Testis (tissue), 3 donors: ENCODE measurements around the gene RASA3. TPM values are rescaled to one million over a fixed set of nuclear protein-coding genes. Genes with fewer than 3 reads are reported as not detected.
A peak's percentile ranks its signal among the peaks of the same experiment; 100 is the strongest.

Experiments
- DNase-seq: peaks from one replicate; pipeline ENCODE4 v3.0.0-alpha.2; 2019
- H3K27ac ChIP-seq, 2 donors: fragments of 200-600 bp; sonication (generic); one replicate each; pipeline ENCODE4 v1.5.1; 2019
- H3K27me3 ChIP-seq: fragments of 200-600 bp; sonication (generic); one replicate; pipeline ENCODE4 v1.5.1; 2019
- H3K36me3 ChIP-seq: fragments of 200-600 bp; sonication (generic); one replicate; pipeline ENCODE4 v1.5.1; 2017; ENCODE audit warnings: low read depth; ENCODE audit errors: missing control alignments
- H3K4me1 ChIP-seq: fragments of 200-600 bp; sonication (generic); one replicate; pipeline ENCODE4 v1.5.1; 2019
- H3K4me3 ChIP-seq, 2 donors: fragments of 200-600 bp; sonication (generic); one replicate each; pipeline ENCODE4 v1.5.1; 2017 to 2019
- H3K9me3 ChIP-seq: fragments of 200-600 bp; sonication (generic); one replicate; pipeline ENCODE4 v1.5.1; 2017
- POLR2A ChIP-seq: fragments of 450-650 bp; IDR thresholded peaks from one replicate; pipeline ENCODE4 v1.6.1; 2017; ENCODE audit warnings: antibody characterized with exemption, mild to moderate bottlenecking, moderate library complexity
- WGBS, 2 donors: methylation state at CpG; one replicate each; pipeline ENCODE4 v1.1.5; 2018; 5-methylcytosine and 5-hydroxymethylcytosine counted together
- intact Hi-C: fragments of 100-400 bp; cut with DNase I; formaldehyde crosslinking; loops from one replicate; pipeline ENCODE4 v1.15.1; 2023; ENCODE audit warnings: low total_unique reads
- polyA plus RNA-seq: library from polyadenylated mRNA; stranded (reverse); fragments of 350-450 nt; fragmentation: Illumina TruSeq; extraction: RNeasy Lipid Tissue Mini Kit (QIAGEN cat#74804); gene quantifications from one replicate; pipeline ENCODE4 v1.2.3, GENCODE V29; 2014; ENCODE audit warnings: low read depth, low replicate concordance; ENCODE audit not compliant: insufficient read depth
- total RNA-seq, 2 donors: library from RNA; depleted of rRNA; stranded (reverse); fragments of >200 nt; gene quantifications; one replicate each; pipeline ENCODE4 v1.2.3, GENCODE V29; 2016
- TF ChIP-seq, protein P1 (sequence below), 3 experiments: fragments of 450-650 bp in 2 of 3; fragments of 200-600 bp in 1 of 3; sonication (generic) in 1 of 3; IDR thresholded peaks; one replicate each; pipeline ENCODE4 v1.5.1; 2016 to 2019; ENCODE audit warnings: antibody characterized with exemption in 3 of 3, mild to moderate bottlenecking in 2 of 3, moderate library complexity in 1 of 3

Gene RASA3
- total and polyA plus RNA-seq, 3 donors from 2014 or later, result 13.2 to 21.6 (median 16.4) TPM

DNA sequence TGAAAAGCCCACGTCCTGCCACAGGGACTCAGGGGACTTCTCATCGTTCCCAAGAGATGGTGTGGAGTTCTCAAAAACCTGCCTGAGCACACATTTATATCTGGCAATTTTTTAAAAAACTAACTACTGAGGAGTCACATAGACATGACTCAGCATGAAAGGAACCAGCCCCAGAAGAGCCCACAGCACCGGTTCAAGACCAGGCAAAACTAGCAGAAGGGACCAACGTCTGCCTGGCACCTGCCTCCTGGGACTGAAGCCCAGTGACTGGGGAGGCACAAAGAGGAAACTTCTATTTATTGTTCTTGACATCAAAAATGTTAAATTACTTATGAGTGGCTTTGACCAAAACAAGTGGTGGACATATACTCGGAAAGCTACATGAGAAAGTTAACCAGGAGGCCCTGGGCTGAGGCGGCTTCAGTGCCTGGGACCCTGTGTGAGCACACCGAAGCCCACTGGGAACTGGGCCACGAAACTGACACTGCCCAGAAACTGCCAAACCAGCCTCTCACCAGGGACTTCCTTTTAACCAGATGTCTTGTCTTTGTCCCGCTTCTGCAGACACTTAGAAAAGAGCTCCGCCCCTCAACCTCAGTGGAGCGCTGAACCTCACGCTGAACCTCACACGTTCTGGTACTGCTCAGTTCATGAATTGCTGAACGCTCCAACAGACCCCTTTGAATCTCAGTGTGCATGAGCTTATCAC is 184.2 kb downstream of the RASA3 start:
- intact Hi-C loops, result no loop called here
- no peak overlapping the region for H3K27ac ChIP-seq
- no peak for DNase-seq
- no peaks in the 10 kb centered on the region for H3K36me3 ChIP-seq
- 83 to 89% methylated on average over 14 of the region's 14 CpGs for WGBS, 2 donors
- no peaks in the 10 kb centered on the region for H3K9me3 ChIP-seq
- TF ChIP-seq, protein P1, sequence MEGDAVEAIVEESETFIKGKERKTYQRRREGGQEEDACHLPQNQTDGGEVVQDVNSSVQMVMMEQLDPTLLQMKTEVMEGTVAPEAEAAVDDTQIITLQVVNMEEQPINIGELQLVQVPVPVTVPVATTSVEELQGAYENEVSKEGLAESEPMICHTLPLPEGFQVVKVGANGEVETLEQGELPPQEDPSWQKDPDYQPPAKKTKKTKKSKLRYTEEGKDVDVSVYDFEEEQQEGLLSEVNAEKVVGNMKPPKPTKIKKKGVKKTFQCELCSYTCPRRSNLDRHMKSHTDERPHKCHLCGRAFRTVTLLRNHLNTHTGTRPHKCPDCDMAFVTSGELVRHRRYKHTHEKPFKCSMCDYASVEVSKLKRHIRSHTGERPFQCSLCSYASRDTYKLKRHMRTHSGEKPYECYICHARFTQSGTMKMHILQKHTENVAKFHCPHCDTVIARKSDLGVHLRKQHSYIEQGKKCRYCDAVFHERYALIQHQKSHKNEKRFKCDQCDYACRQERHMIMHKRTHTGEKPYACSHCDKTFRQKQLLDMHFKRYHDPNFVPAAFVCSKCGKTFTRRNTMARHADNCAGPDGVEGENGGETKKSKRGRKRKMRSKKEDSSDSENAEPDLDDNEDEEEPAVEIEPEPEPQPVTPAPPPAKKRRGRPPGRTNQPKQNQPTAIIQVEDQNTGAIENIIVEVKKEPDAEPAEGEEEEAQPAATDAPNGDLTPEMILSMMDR (IDR thresholded peaks at IDR 0.05), result no peak
- TF ChIP-seq POLR2A, result no peak
- no peak overlapping the region for H3K4me3 ChIP-seq
- peaks cover 5% of the 10 kb centered on the region for H3K4me1 ChIP-seq
- H3K27me3 ChIP-seq, result no peaks in the 10 kb centered on the region

DNA sequence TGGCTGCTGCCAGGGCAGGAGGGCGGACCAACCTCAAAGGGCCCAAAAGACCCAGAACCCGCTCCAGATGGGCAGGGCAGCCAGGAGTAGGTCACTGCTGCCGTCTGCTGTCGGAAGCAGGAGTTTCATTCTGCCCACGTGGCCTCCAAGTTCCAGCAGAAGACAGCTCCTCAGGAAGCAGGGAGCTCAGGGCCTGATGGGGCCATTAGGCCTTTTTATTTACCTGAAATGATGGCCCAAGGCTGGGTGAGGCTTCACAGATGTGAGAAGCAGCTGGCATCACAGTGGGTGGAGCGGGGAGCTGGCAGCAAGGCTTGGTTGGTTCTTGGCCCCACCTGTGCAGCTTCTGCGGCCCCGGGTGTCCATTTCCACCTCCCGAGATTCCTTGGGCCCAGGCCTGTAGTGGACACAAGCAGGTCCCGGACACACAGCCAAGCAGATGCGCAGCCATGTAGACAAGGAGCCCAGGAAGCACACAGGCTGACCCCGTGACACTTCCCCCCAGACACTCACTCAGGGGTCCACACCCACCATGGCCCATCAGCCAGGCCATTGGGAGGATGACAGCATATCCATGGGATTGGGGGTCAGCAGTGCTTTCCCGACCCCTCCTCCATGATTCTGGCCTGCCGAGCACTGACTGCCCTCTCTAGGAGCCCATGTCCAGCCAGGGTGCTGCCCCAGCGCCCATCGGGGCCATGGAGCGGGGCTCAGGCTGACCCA is 185.0 kb downstream of the RASA3 start:
- Histone ChIP-seq H3K27ac (no peak overlapping the region), H3K4me3 (no peak overlapping the region), H3K36me3 (no peaks in the 10 kb centered on the region), H3K27me3 (no peaks in the 10 kb centered on the region), H3K9me3 (no peaks in the 10 kb centered on the region), H3K4me1 (peaks cover 5% of the 10 kb centered on the region)
- no peak for TF ChIP-seq POLR2A
- TF ChIP-seq, protein P1 (IDR thresholded peaks at IDR 0.05), result peak; percentile 71 to 82 (median 74)
- DNase-seq, result peak; percentile 83
- WGBS, 2 donors, result 68 to 69% methylated on average over 14 to 17 of the region's 17 CpGs
- intact Hi-C loops, result no loop called here

DNA sequence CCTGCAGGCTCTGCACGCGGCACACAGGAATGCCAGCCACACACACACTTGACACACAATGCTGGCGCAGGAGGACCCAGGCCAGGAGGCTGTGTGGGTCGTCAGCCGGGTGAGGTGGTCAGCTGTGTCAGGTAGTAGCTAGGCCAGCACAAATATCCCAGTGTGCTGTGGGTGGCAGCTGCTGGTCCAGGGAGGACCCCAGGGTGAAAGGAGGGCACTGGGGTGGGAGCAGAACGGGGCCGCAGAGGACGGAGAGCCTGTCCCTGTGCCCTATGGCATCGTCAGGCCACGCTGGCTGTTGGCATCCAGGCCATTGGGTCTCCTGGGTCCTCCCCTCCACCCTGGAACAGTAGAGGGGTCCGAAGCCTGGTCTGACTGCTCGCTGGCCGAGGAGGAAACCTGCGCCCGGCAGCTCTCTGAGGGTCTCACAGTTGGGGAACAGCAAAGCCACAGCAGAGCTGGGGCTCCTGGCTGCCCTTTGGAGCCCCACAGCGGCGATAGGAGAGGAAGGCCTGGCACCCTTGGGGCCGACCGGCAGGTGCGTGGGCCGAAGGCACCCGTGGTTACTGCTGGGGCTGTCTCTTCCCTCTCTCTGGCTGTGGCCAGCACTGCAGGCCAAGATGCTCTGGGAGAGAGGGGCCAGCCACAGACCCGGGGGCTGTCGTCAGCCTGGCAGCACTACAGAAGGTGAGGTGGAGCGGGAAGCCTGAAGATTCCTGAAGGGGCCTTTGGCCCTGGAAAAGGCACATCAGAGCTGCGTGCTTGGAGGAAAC is 185.8 kb downstream of the RASA3 start:
- Histone ChIP-seq H3K36me3 (no peaks in the 10 kb centered on the region), H3K9me3 (no peaks in the 10 kb centered on the region), H3K27ac (no peak overlapping the region), H3K27me3 (no peaks in the 10 kb centered on the region), H3K4me1 (peaks cover 5% of the 10 kb centered on the region), H3K4me3 (no peak overlapping the region)
- WGBS, 2 donors, result 85% methylated on average over 19 to 26 of the region's 26 CpGs
- intact Hi-C loops, result no loop called here
- no peak for TF ChIP-seq POLR2A
- TF ChIP-seq, protein P1 (IDR thresholded peaks at IDR 0.05), result no peak
- no peak for DNase-seq

DNA sequence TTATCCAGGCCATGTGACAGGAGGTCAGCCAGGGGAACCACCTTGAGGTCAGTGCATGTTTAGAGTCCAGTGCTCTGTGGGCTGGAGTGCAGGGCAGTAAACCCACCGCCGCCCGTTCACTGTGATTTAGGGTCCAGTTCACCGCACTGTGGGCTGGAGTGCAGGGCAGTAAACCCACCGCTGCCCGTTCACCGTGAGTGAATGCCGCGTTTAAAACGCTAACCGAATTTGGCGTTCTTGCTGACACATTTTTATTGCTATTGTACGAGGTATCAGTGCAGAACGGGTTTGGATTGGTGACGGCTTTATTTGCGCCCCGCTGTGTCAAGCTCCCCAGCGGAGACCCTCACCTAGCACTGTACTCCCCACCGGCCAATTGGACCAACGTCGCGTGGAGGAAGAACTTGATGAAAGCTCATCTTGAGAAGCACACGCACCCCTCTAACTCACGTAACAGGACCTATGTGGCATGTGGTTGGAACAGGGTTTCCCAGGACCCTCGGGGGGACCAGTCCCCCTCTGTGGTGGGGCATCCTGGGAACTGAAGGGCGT is 186.5 kb downstream of the RASA3 start:
- Histone ChIP-seq H3K4me3 (no peak overlapping the region), H3K9me3 (no peaks in the 10 kb centered on the region), H3K36me3 (no peaks in the 10 kb centered on the region), H3K27ac (no peak overlapping the region), H3K27me3 (no peaks in the 10 kb centered on the region), H3K4me1 (peaks cover 3% of the 10 kb centered on the region)
- TF ChIP-seq POLR2A, result no peak
- TF ChIP-seq, protein P1 (IDR thresholded peaks at IDR 0.05), result no peak
- intact Hi-C loops, result no loop called here
- WGBS, 2 donors, result 88 to 96% methylated on average over 26 of the region's 26 CpGs
- DNase-seq, result no peak
